Mononuclear cell (primary cell): ENCODE data around the gene DIS3. TPM values are rescaled to one million over a fixed set of nuclear protein-coding genes. Genes with fewer than 3 reads are reported as not detected.
"Not testable (repeated sequence)": the region's sequence is repeated elsewhere in the genome, so short reads cannot be mapped to it uniquely, and the experiment has no call there.

Experiments
- H3K27me3 ChIP-seq: 2 replicates; pipeline ENCODE4 v1.6.0; 2011; ENCODE audit warnings: low read length, control low read depth; ENCODE audit not compliant: insufficient read depth
- H3K4me1 ChIP-seq: 2 replicates; pipeline ENCODE4 v1.5.1; 2011; ENCODE audit warnings: mild to moderate bottlenecking, low read length, control low read depth; ENCODE audit not compliant: insufficient read depth
- H3K4me3 ChIP-seq: 2 replicates; pipeline ENCODE4 v1.5.1; 2011; ENCODE audit warnings: mild to moderate bottlenecking, low read length, moderate library complexity
- H3K9me3 ChIP-seq: 2 replicates; pipeline ENCODE4 v1.5.1; 2011; ENCODE audit warnings: low read depth, mild to moderate bottlenecking, control low read depth, low read length
- total RNA-seq: library from RNA; depleted of rRNA; stranded (reverse); fragments of >200 nt; gene quantifications from one replicate; pipeline ENCODE4 v1.2.3, GENCODE V29; 2012

The DIS3 gene
- total RNA-seq, 1 donor: 63.6 TPM

DNA sequence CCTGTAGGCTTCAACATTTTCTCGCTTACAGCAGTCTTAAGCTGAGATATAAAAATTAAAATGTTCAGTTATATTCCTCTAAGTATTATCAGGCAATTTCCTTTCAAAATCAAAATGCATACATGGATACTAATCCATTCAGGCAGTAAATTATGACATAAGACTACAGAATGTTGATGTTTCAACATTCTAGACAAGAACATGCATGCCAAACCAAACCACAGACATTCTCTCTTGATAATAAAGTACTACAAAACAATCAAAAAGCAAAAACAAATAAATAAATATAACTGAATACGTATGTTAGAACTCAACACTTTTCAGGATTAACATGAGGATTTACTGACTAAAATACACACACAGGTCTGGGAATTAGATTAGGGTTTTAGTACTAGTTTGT is 7.7 kb downstream of the DIS3 start:
- no peak overlapping the region for H3K4me3 ChIP-seq

DNA sequence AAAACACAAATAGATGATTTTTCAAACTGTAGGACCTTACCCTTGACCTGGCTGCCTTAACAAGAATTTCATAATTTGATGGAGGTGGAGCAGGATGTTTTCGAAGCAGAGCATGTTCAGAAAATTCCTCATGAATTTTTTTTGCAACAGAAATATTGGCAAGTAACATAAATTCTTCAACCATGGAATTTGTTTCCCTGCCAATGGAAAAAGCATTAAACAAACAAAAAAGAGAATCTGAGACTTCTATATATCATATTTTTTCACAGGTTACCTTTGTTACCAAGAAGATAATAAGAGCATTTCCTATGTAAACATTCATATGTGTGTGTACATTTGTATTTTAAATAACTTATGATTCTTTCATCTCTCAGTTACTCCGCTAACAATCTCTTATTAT is 18.3 kb downstream of the DIS3 start:
- Histone ChIP-seq H3K9me3 (no peaks in the 10 kb centered on the region), H3K27me3 (no peaks in the 10 kb centered on the region), H3K4me1 (no peaks in the 10 kb centered on the region), H3K4me3 (no peak overlapping the region)

More for the DNA sequence above, 7.7 kb downstream of the DIS3 start:
- Histone ChIP-seq H3K9me3 (no peaks in the 10 kb centered on the region), H3K27me3 (no peaks in the 10 kb centered on the region), H3K4me1 (peaks cover 2% of the 10 kb centered on the region)

DNA sequence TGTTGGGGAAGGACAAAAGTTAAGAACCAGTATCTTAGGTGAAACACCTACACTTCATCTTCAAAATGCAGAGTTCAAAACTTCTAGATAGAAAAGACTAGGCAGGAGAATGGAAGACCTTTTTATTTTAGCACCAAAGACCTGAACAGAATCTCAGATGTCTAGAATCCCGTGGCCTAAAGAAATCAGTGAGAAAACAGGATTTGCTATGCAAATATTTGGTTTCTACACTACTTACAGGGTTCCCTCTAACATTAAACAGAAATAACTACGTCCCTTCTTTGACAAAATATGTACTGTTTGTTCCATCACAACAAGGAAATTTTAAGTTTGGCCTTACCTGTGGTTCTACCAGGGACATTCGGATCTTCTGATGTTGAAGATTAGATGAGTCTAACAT is 21.5 kb downstream of the DIS3 start:
- Histone ChIP-seq H3K27me3 (no peaks in the 10 kb centered on the region), H3K4me1 (no peaks in the 10 kb centered on the region), H3K4me3 (no peak overlapping the region), H3K9me3 (no peaks in the 10 kb centered on the region)

DNA sequence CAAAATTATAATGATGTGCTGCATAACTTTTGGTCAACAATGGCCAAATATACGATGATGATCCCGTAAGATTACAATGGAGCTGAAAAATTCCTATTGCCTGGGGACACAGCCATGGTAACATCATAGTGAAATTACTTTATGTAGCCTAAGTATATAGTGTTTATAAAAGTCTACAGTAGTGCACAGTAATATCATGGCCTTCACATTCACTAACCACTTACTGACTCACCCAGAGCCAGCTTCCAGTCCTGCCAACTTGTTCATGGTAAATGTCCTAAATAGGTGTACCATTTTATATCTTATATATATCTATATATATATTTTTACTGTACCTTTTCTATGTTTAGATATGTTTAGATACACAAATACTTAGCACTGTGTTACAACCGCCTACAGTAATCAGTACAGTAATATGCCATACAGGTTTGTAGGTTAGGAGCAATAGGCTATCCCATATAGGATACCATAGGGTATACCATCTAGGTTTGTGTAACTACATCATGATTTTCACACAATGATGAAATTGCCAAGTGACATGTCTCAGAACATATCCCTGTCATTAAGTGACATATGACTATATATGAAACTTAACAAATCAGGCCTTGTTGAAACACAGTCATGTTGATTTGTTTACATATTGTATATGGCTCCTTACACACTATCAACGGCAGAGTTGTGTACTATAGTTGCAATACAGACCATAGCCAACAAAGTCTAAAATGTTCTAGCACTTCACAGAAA is 23.7 kb downstream of the DIS3 start:
- no peaks in the 10 kb centered on the region for H3K9me3 ChIP-seq
- no peaks in the 10 kb centered on the region for H3K27me3 ChIP-seq
- H3K4me1 ChIP-seq: no peaks in the 10 kb centered on the region
- H3K4me3 ChIP-seq: no peak overlapping the region

DNA sequence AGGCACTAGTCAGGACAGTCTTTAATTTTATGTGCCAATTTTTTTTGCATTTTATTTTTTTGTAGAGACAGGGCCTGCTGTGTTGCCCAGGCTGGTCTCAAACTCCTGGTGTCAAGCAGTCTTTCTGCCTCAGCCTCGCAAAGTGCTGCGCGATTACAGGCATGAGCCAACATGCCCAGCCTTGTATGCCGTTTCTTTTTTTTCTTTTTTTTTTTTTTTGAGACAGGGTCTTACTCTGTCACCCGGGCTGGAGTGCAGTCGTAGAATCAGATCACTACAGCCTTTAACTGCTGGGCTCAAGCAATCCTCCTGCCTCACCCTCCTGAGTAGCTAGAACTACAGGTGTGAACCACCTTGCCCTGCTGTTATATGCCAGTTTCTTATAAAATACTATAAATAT is 27.6 kb downstream of the DIS3 start:
- no peak overlapping the region for H3K4me3 ChIP-seq
- H3K27me3 ChIP-seq: no peaks in the 10 kb centered on the region
- H3K9me3 ChIP-seq: no peaks in the 10 kb centered on the region
- no peaks in the 10 kb centered on the region for H3K4me1 ChIP-seq

DNA sequence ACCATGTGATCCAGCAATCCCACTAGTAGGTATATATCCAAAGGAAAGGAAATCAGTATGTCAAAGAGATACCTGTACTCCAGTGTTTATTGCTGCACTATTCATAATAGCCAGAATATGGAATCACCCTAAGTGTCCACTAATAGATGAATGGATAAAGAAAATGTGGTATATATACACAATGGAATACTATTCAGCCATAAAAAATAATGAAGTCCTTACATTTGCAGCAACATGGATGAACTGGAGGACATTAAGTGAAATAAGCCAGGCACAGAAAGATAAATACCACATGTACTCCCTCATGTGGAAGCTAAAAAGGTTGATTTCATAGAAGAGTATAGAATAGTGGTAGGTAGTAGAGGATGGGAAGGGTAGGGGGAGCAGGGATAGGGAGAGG is 30.5 kb downstream of the DIS3 start:
- no peaks in the 10 kb centered on the region for H3K9me3 ChIP-seq
- no peaks in the 10 kb centered on the region for H3K4me1 ChIP-seq
- no peaks in the 10 kb centered on the region for H3K27me3 ChIP-seq
- no peak overlapping the region for H3K4me3 ChIP-seq

DNA sequence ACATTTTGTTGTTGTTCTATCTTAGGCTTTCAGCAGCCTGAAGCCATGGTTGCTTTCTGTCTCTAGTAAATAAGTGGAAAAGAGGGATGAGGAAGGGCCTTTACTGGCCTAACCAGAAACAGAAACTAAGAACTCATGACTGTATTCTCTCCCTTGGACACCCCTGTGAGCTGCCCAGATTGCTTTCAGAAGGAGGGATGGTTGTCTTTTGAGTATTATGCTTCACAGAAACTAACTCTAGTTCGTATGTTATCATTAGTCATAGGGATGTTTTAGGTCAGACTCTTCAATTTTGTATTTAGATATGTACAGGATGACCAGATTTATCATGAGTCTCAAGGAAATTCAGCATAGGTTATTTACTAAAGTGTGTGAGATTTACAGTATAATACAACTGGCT is 36.4 kb downstream of the DIS3 start:
- no peaks in the 10 kb centered on the region for H3K9me3 ChIP-seq
- H3K4me3 ChIP-seq: no peak overlapping the region
- H3K4me1 ChIP-seq: no peaks in the 10 kb centered on the region
- no peaks in the 10 kb centered on the region for H3K27me3 ChIP-seq

DNA sequence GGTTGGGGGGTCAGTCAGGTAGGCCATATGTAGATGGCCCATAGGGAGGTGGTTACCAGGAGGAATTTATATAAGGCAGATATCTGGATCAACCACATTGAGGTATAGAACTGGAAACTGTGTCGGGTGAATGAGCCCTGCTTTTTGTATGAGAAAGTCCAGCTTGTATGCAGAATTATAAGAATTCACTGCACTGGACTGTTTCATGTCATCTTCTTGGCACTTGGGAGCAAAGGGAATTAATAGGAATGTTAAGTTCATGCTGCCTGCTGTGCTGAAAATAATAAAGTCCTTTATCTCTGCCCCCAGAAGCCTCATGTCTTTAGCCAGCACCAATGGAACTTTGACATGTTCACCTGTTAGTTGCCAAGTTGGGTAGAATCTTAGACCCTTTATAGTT is 41.7 kb downstream of the DIS3 start:
- H3K4me1 ChIP-seq: no peaks in the 10 kb centered on the region
- no peak overlapping the region for H3K4me3 ChIP-seq
- no peaks in the 10 kb centered on the region for H3K27me3 ChIP-seq
- H3K9me3 ChIP-seq: no peaks in the 10 kb centered on the region

DNA sequence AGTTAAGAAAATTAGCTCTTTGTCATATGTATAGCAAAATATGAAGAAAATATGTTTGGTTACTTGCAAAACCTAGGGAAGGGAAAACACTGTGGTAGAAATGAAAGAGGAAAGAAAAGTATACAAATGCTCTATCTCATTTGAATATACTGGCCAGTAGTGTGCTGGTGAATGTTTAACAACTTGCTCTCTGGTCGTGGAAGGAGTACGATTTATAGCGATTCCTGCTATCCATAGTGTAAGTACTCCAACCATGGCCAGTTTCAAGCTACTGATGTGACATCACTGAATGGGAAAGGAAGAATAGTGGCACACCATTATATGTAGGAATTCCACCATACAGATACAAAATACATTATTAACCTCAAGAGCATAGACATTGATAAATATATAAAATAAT is 44.7 kb downstream of the DIS3 start:
- Histone ChIP-seq H3K9me3 (no peaks in the 10 kb centered on the region), H3K27me3 (no peaks in the 10 kb centered on the region), H3K4me1 (no peaks in the 10 kb centered on the region), H3K4me3 (no peak overlapping the region)

DNA sequence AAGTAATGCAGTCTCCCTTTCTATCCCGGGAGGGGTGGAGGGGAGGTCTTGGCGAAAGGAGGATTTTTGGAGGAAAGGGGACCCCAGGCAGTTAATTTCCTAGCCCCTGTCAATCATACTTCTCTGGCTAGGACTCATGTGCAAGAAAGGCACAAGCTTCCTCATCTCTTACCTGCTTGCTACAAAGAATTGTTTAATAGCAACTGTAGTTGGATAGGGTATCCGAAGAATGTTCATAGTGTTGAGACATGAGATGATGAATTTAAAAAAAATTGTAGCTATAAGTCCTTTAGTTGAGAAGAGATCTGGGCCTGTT is 53.5 kb downstream of the DIS3 start:
- H3K4me3 ChIP-seq: peak overlapping the region; percentile 89
- H3K4me1 ChIP-seq: peaks cover 30% of the 10 kb centered on the region
- H3K27me3 ChIP-seq: no peaks in the 10 kb centered on the region
- no peaks in the 10 kb centered on the region for H3K9me3 ChIP-seq

DNA sequence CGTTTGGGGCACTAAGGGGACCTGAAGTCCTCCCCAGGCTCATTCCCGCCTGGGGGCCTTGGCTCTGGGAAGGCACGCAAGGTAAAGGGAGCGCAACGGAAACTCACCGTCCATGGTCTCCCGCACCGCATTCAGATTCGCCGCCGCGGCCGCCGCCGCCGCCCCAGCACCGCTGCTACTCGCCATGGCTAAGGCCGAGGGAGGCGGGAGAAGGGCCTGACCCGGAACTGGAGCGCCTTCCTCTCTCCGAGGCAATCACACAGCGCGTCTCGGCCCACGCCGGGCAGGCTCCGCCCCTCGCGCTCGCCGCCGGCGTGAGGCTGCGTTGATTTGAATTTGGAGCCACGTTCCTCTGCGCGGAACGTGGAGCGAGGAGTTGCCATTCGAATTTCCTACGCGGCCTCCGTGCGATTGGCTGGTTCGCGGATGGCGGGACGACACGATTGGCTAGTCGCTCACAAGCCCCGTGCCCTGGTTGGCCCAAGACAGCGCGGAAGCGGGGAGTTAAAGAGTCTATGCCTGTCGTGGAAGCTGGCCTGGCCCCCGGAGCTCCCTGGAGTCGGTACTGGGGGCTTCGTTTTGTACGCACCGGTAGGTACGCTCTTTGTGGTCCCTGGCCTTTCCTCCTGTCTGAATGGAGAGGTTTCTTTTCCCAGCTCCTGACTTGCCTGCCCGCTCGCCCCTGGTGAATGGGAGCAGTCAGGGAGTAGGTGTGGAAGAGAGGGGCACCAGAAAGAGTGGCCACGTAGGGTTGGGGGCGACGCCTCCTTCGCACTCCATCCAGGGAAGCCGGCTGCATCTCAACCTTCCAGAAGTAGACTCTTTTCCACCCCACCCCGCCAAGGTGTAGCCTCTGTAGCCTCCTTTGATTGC is 54.0 kb downstream of the DIS3 start, which contains the start of the genes BORA and MZT1:
Gene BORA (plus strand): TSS at position 507 of the 873 bp plus-strand sequence. CDS start 1,018 bp downstream, outside the sequence.
Gene MZT1 (minus strand): TSS at position 213 of the 873 bp plus-strand sequence. CDS start 27 bp downstream, at position 186.
- H3K4me3 ChIP-seq: peak within 1 kb of the TSS; percentile 89
- peaks cover 30% of the 10 kb centered on the region for H3K4me1 ChIP-seq
- no peaks in the 10 kb centered on the region for H3K9me3 ChIP-seq
- H3K27me3 ChIP-seq: no peaks in the 10 kb centered on the region

DNA sequence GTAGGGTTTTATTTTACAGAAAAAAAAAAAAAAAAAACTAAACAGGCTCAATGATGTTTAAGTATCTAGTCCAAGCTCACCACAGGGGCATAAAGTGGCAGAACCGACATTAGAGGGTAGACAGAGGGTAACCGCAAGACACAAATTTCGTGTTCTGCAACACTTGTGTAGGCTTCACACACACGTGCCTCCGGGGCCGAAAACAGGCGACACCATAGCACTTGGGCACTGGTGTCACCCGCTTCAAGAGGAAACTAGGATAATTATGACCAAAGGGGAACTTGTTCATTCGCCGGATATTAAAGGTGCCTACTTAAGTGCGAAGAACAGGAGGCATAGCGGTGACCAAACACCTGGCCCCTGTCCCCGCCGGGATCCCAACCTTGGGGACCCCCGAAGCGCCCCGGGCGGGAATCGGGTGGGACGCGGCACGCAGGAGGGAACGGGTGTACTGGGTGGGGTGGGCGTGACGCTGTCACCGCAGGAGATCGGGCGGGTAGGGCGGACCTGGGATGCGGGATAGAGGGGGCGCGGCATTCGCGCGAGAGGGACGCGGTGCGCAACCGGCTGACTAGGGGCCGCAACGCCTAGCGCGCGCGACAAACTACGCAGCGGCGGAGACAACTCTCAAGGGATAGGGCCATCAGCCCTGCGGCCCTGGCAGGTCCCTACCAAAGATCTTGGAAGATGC is 54.8 kb downstream of the DIS3 start:
- H3K4me3 ChIP-seq: peak overlapping the region; percentile 89
- no peaks in the 10 kb centered on the region for H3K9me3 ChIP-seq
- H3K4me1 ChIP-seq: peaks cover 30% of the 10 kb centered on the region
- H3K27me3 ChIP-seq: no peaks in the 10 kb centered on the region

DNA sequence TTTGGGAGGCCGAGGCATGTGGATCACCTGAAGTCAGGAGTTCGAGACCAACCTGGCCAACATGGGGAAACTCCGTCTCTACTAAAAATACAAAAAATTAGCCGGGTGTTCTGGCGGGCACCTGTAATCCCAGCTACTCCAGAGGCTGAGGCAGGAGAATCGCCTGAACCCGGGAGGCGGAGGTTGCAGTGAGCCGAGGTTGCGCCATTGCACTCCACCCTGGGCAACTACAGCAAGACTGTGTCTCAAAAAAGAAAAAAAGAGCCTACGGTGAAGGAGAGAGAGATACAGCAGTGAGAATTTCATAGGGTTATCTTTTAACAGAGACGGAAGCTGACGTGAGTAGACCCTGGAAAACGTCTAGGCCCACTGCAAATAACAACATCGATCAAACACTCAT is 55.5 kb downstream of the DIS3 start:
- not testable (repeated sequence) for H3K9me3 ChIP-seq, H3K27me3 ChIP-seq, H3K4me3 ChIP-seq
- peaks cover 30% of the 10 kb centered on the region for H3K4me1 ChIP-seq

DNA sequence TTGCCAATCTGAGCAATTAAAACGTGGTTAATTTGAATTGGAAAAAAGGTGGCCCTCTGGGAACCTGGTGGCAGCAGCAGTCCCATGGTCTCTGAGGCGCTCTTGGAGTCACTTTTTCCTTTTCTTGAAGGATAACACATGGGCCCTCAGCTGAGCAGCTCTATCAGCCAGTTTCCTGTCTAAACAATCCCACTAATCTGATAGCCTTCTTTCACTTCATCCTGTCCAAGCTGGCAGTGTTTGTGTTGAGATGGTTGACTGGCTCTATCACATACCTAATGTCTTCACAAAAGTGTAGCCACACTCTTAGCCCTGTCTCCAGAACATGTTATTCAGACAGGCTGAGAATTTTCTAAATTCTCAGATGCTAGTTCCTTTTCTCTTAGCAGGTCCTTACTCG is 64.9 kb downstream of the DIS3 start:
- no peaks in the 10 kb centered on the region for H3K9me3 ChIP-seq
- no peaks in the 10 kb centered on the region for H3K4me1 ChIP-seq
- H3K27me3 ChIP-seq: no peaks in the 10 kb centered on the region

More for the DNA sequence above, 64.9 kb downstream of the DIS3 start:
- no peak overlapping the region for H3K4me3 ChIP-seq
